Uterus (tissue), 2 donors: ENCODE data around the gene DNMT3L.
"Not testable (repeated sequence)": the region's sequence is repeated elsewhere in the genome, so short reads cannot be mapped to it uniquely, and the experiment has no call there.

Experiments
- CTCF ChIP-seq, 4 experiments: fragments of 200-600 bp in 2 of 4; fragments of 450-650 bp in 2 of 4; sonication (generic) in 2 of 4; IDR thresholded peaks; one replicate each; pipeline ENCODE4 v1.5.1; 2016 to 2019; ENCODE audit warnings: antibody characterized with exemption in 4 of 4, mild to moderate bottlenecking in 2 of 4, moderate library complexity in 1 of 4
- POLR2A ChIP-seq, 2 donors: fragments of 450-650 bp; IDR thresholded peaks; one replicate each; pipeline ENCODE4 v1.6.1; 2016; ENCODE audit warnings: antibody characterized with exemption in 2 of 2, mild to moderate bottlenecking in 1 of 2, moderate library complexity in 1 of 2

- TF ChIP-seq CTCF, POLR2A (IDR thresholded peaks at IDR 0.05): not testable (repeated sequence)
Measured at GRCh38 chr21:44249204-44250037, 12.3 kb downstream of the DNMT3L start.
